Measurements from ENCODE around the gene MAGEA6. TPM values are rescaled to one million over a fixed set of nuclear protein-coding genes. Genes with fewer than 3 reads are reported as not detected.
"Not testable (repeated sequence)": the region's sequence is repeated elsewhere in the genome, so short reads cannot be mapped to it uniquely, and the experiment has no call there.

MAGEA6 gene
- total and polyA plus RNA-seq, 11 donors: not detected

DNA sequence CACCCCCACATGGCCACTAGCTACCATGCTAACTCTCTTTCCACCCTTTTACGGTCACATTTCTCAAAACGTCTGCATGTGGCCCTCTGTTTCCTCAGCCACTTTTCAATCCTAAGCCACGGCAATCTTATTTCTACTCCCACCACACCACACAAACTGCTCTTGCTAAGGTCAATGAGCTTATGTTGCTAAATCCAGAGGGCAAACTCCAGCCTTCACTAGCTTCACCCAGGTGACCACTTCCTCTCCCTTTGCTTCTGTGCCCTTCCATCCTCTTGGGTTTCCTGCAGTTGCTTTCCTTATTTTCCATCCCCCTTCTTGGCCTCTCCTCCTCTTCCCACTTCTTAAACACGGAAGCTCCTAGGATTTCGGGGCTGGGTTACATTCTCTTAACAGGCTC lies 44.6 kb upstream of the MAGEA6 start:
- no peak for ATAC-seq
- Histone ChIP-seq H3K4me3 (no peak overlapping the region), H3K27ac (no peak overlapping the region), H3K36me3 (no peaks in the 10 kb centered on the region), H3K4me1 (no peaks in the 10 kb centered on the region), H3K27me3 (peaks cover 0 to 25% (median 0%) of the 10 kb centered on the region in 9 donors), H3K9me3 (no peaks in the 10 kb centered on the region)
- WGBS, 4 donors: 64 to 77% (median 68%) methylated on average over 5 of the region's 5 CpGs
- TF ChIP-seq POLR2A (IDR thresholded peaks at IDR 0.05): no peak
- TF ChIP-seq, protein P1, sequence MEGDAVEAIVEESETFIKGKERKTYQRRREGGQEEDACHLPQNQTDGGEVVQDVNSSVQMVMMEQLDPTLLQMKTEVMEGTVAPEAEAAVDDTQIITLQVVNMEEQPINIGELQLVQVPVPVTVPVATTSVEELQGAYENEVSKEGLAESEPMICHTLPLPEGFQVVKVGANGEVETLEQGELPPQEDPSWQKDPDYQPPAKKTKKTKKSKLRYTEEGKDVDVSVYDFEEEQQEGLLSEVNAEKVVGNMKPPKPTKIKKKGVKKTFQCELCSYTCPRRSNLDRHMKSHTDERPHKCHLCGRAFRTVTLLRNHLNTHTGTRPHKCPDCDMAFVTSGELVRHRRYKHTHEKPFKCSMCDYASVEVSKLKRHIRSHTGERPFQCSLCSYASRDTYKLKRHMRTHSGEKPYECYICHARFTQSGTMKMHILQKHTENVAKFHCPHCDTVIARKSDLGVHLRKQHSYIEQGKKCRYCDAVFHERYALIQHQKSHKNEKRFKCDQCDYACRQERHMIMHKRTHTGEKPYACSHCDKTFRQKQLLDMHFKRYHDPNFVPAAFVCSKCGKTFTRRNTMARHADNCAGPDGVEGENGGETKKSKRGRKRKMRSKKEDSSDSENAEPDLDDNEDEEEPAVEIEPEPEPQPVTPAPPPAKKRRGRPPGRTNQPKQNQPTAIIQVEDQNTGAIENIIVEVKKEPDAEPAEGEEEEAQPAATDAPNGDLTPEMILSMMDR (IDR thresholded peaks at IDR 0.05): no peak
- no peak for DNase-seq
- intact Hi-C loops (cut with DNase I): loop anchor here in 1 of 10 donors (10.0 kb wide), 2 partner anchors 169 to 1059 kb away; no protein-coding TSS in a partner anchor

DNA sequence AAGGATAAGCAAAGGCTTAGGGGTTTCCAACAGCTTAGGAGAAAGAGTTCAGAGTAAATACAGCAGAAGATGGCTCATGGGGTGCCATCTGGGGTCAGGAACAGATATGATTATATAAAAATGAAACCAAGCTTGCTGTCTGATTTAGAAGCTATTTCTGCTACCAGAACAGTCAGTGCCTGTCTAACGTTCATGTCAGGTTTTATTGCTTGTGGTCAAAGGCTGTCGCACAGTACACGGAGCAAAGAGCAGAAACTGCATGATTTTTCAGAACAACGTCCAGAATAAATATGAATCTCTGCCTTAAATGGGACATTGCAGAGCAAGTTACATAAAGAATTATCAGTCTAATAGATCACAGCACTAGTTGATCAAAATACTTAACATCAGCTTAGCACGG lies 43.7 kb upstream of the MAGEA6 start:
- Histone ChIP-seq H3K36me3 (no peaks in the 10 kb centered on the region), H3K27me3 (peaks cover 0 to 31% (median 0%) of the 10 kb centered on the region in 9 donors), H3K9me3 (no peaks in the 10 kb centered on the region), H3K4me3 (no peak overlapping the region), H3K4me1 (no peaks in the 10 kb centered on the region), H3K27ac (no peak overlapping the region)
- intact Hi-C loops (cut with DNase I): loop anchor here in 1 of 10 donors (10.0 kb wide), 2 partner anchors 168 to 1058 kb away; no protein-coding TSS in a partner anchor
- DNase-seq (no peak), ATAC-seq (no peak)
- no peak for TF ChIP-seq POLR2A (IDR thresholded peaks at IDR 0.05)
- 53 to 69% (median 59%) methylated on average over 5 of the region's 5 CpGs for WGBS, 4 donors

DNA sequence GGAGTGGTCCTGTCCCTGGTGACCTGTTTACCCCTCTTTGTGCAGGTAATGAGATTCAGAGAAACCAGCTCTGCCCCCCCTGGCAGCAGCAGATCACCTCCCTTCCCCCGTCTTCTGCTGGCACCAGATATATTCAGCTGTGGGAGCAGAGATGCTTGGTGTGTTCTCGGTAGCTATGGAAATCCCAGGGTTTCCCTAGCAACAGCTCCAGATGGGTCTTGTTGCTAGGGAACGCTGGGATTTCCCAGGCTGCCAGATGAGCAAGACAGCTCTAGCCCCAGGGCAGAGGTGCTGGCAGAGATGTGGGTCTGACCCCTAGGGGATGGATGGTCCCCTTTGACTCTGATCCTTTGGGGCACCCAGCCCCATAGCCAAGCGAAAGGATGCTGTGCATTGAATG lies 40.9 kb upstream of the MAGEA6 start:
- WGBS, 4 donors: 53 to 59% (median 55%) methylated on average over 3 to 4 of the region's 4 CpGs
- intact Hi-C loops (cut with DNase I): loop anchor here in 1 of 10 donors (10.0 kb wide), 2 partner anchors 166 to 1056 kb away; no protein-coding TSS in a partner anchor
- H3K9me3 ChIP-seq: no peaks in the 10 kb centered on the region
- TF ChIP-seq, protein P1 (IDR thresholded peaks at IDR 0.05): no peak
- TF ChIP-seq POLR2A (IDR thresholded peaks at IDR 0.05): no peak
- no peak for ATAC-seq
- no peak overlapping the region for H3K4me3 ChIP-seq
- H3K27ac ChIP-seq: no peak overlapping the region
- no peaks in the 10 kb centered on the region for H3K36me3 ChIP-seq
- no peak for DNase-seq
- H3K4me1 ChIP-seq: no peaks in the 10 kb centered on the region
- H3K27me3 ChIP-seq: peaks cover 0 to 33% (median 0%) of the 10 kb centered on the region in 9 donors

DNA sequence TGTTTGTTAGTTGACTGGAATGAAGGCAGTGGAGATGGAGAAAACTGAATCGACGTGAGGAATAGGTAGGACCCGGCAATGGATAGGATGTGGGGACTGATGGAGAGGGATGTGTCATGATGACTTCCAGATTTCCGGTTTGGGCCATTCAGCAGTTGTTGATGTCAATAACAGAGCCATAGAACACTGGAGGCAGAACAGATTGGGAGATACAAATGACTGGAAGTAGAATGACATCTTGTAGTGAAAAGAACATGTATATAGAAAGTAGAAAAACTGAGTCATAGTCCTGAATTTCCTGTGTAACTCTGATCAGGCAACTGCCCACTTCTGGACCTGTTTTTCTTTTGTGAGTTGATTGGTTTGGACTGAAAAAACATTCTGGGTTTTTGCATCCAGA lies 36.5 kb upstream of the MAGEA6 start:
- WGBS, 4 donors: 68 to 78% (median 74%) methylated on average over 4 of the region's 4 CpGs
- H3K4me1 ChIP-seq: no peaks in the 10 kb centered on the region
- H3K27ac ChIP-seq: no peak overlapping the region
- ATAC-seq (no peak), DNase-seq (no peak)
- no peak overlapping the region for H3K4me3 ChIP-seq
- H3K9me3 ChIP-seq: no peaks in the 10 kb centered on the region
- TF ChIP-seq POLR2A (IDR thresholded peaks at IDR 0.05): no peak
- TF ChIP-seq, protein P1 (IDR thresholded peaks at IDR 0.05): no peak
- H3K36me3 ChIP-seq: no peaks in the 10 kb centered on the region
- H3K27me3 ChIP-seq: peaks cover 0 to 31% (median 0%) of the 10 kb centered on the region in 9 donors
- intact Hi-C loops (cut with DNase I): no loop called here

DNA sequence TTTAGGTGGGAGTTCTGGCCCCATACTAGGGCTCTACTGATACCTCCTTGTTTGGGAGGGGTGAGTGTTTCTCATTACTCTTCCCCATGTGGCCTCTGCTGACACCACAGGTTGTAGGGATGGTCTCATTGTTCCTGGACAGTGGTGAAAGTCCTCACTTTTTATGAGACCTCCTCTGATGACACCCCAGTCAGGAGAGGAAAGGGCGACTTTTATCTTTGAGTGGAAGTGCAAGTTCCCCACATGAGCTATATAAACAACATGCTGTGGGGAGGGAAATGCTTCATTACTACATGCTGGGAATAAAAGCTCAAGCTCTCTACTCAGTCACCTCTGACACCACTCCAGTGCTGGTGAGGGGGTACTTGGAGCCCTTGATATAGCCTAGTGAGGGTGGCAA lies 29.5 kb upstream of the MAGEA6 start:
- 44 to 82% (median 66%) methylated on average over 1 of the region's 1 CpG for WGBS, 4 donors
- TF ChIP-seq POLR2A (IDR thresholded peaks at IDR 0.05): no peak
- TF ChIP-seq, protein P1 (IDR thresholded peaks at IDR 0.05): no peak
- no peaks in the 10 kb centered on the region for H3K9me3 ChIP-seq
- H3K27ac ChIP-seq: no peak overlapping the region
- intact Hi-C loops (cut with DNase I): no loop called here
- no peaks in the 10 kb centered on the region for H3K36me3 ChIP-seq
- H3K4me3 ChIP-seq: no peak overlapping the region
- no peak for ATAC-seq
- DNase-seq: no peak
- H3K4me1 ChIP-seq: no peaks in the 10 kb centered on the region
- peaks cover 0 to 10% (median 0%) of the 10 kb centered on the region in 9 donors for H3K27me3 ChIP-seq

DNA sequence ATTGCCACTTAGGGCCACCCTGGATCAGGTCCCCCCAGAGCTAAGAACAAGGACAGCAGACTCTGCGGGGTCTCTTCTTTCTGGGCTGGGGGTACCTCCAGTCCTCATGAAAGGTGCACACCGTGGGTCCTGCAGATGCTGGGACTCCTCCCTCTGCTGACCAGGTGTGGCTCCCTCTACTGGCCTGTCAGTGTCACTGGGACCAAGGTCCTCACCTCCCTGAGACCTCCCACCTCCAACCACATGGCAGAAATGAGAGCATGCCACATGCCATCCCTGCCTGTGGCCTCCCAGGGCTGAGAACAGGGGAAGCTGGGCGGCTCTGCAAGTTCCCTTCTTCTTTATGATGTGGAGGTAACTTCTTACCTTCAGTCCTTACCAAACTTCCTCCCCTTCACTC lies 17.6 kb upstream of the MAGEA6 start:
- H3K4me3 ChIP-seq; H3K27ac ChIP-seq; H3K4me1 ChIP-seq; H3K9me3 ChIP-seq; DNase-seq; H3K27me3 ChIP-seq; ATAC-seq; intact Hi-C loops (cut with DNase I); H3K36me3 ChIP-seq: not testable (repeated sequence)
- WGBS, 4 donors: no CpG with 5 or more reads among the region's 3 CpGs

DNA sequence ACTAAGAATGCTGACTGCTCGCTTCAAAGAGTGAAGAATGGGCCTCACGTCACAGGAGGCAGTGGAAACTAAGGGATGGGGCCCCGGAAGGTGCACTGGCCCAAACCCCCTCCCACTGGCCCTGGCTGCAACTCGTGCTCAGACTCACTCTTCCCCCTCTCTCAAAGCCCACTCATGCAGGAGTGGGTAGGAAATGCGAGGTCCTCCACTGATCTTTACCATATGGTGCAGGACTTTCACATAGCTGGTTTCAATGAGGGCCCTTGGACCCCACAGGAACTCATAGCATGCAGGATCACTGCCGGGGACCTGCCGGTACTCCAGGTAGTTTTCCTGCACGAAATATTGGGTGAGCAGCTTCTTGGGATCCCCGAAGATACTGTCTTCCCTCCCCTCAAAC lies 2.9 kb downstream of the MAGEA6 start:
- H3K36me3 ChIP-seq; DNase-seq; H3K9me3 ChIP-seq; ATAC-seq; H3K4me1 ChIP-seq; H3K4me3 ChIP-seq; H3K27me3 ChIP-seq; intact Hi-C loops (cut with DNase I); H3K27ac ChIP-seq: not testable (repeated sequence)
- WGBS, 4 donors: 63 to 79% (median 73%) methylated on average over 6 to 9 of the region's 9 CpGs
